Osteocyte (in vitro differentiated cells): ENCODE measurements around the gene NCK1. TPM values are rescaled to one million over a fixed set of nuclear protein-coding genes. Genes with fewer than 3 reads are reported as not detected.

Experiments used
- DNase-seq: peaks from one replicate; pipeline ENCODE4 v3.0.0; 2021; ENCODE audit warnings: mixed read lengths; ENCODE audit not compliant: unreplicated experiment; ENCODE audit errors: extremely low spot score
- H3K27ac Mint-ChIP-seq: one replicate; pipeline ENCODE4 v1.8.0; 2021; ENCODE audit warnings: mild to moderate bottlenecking, mixed read lengths; ENCODE audit not compliant: unreplicated experiment
- H3K27me3 Mint-ChIP-seq: one replicate; pipeline ENCODE4 v1.8.0; 2021; ENCODE audit warnings: mixed read lengths; ENCODE audit not compliant: unreplicated experiment
- H3K36me3 Mint-ChIP-seq: one replicate; pipeline ENCODE4 v1.8.0; 2021; ENCODE audit warnings: mixed read lengths; ENCODE audit not compliant: unreplicated experiment
- H3K4me1 Mint-ChIP-seq: one replicate; pipeline ENCODE4 v1.8.0; 2021; ENCODE audit warnings: mixed read lengths; ENCODE audit not compliant: unreplicated experiment
- H3K4me3 Mint-ChIP-seq: one replicate; pipeline ENCODE4 v1.8.0; 2021; ENCODE audit warnings: mild to moderate bottlenecking, moderate library complexity, mixed read lengths; ENCODE audit not compliant: unreplicated experiment
- H3K9me3 Mint-ChIP-seq: one replicate; pipeline ENCODE4 v1.8.0; 2021; ENCODE audit warnings: mixed read lengths; ENCODE audit not compliant: unreplicated experiment
- CTCF ChIP-seq: fragments of 200-600 bp; sonication (generic); IDR thresholded peaks from 2 replicates; pipeline ENCODE4 v1.5.0; 2021; ENCODE audit warnings: antibody characterized with exemption, mild to moderate bottlenecking, moderate library complexity
- total RNA-seq: library from RNA; stranded (reverse); gene quantifications from 2 replicates; pipeline ENCODE4 v1.2.1, GENCODE V29; 2021

The NCK1 gene
- total RNA-seq, 1 donor from 2014 or later, result 38.6 TPM

- H3K27ac Mint-ChIP-seq, result no peak overlapping the region
- TF ChIP-seq CTCF, result no peak
- DNase-seq, result no peak
- no peaks in the 10 kb centered on the region for H3K27me3 Mint-ChIP-seq
- peaks cover 25% of the 10 kb centered on the region for H3K36me3 Mint-ChIP-seq
- no peak overlapping the region for H3K4me3 Mint-ChIP-seq
- H3K4me1 Mint-ChIP-seq, result peaks cover 36% of the 10 kb centered on the region
- no peaks in the 10 kb centered on the region for H3K9me3 Mint-ChIP-seq
Measured at GRCh38 chr3:136932978-136933772, 71.2 kb downstream of the NCK1 start.

- peaks cover 28% of the 10 kb centered on the region for H3K36me3 Mint-ChIP-seq
- H3K27me3 Mint-ChIP-seq, result no peaks in the 10 kb centered on the region
- no peak for TF ChIP-seq CTCF
- H3K4me3 Mint-ChIP-seq, result no peak overlapping the region
- peaks cover 5% of the 10 kb centered on the region for H3K9me3 Mint-ChIP-seq
- no peak overlapping the region for H3K27ac Mint-ChIP-seq
- no peak for DNase-seq
- H3K4me1 Mint-ChIP-seq, result peaks cover 35% of the 10 kb centered on the region
Measured at GRCh38 chr3:136937175-136937574, 75.2 kb downstream of the NCK1 start.

- Mint-ChIP-seq H3K9me3 (peaks cover 5% of the 10 kb centered on the region), H3K27me3 (no peaks in the 10 kb centered on the region), H3K36me3 (peaks cover 26% of the 10 kb centered on the region), H3K4me3 (no peak overlapping the region), H3K27ac (no peak overlapping the region), H3K4me1 (peaks cover 37% of the 10 kb centered on the region)
- no peak for DNase-seq
- no peak for TF ChIP-seq CTCF
Measured at GRCh38 chr3:136937851-136938250, 75.8 kb downstream of the NCK1 start.

- H3K27ac Mint-ChIP-seq, result no peak overlapping the region
- no peak for DNase-seq
Measured at GRCh38 chr3:136938334-136938733, 76.3 kb downstream of the NCK1 start.

More at GRCh38 chr3:136938334-136938733, 76.3 kb downstream of the NCK1 start:
- Mint-ChIP-seq H3K27me3 (no peaks in the 10 kb centered on the region), H3K9me3 (peaks cover 5% of the 10 kb centered on the region), H3K4me1 (peaks cover 39% of the 10 kb centered on the region), H3K36me3 (peaks cover 28% of the 10 kb centered on the region), H3K4me3 (no peak overlapping the region)
- TF ChIP-seq CTCF, result no peak
